Upper lobe of right lung (tissue), 1 donor: ENCODE results near the gene UBE2I. TPM values are rescaled to one million over a fixed set of nuclear protein-coding genes. Genes with fewer than 3 reads are reported as not detected.

Experiments
- ATAC-seq: fragments of 200-7000 bp; cut with Tn5 transposase; one replicate; pipeline ENCODE4 v1.9.1; 2020; ENCODE audit warnings: mild to moderate bottlenecking, moderate library complexity
- DNase-seq: peaks from one replicate; pipeline ENCODE4 v3.0.0-alpha.2; 2020
- H3K27ac ChIP-seq: fragments of 200-600 bp; one replicate; pipeline ENCODE4 v1.8.0; 2022
- H3K27me3 ChIP-seq: fragments of 200-600 bp; one replicate; pipeline ENCODE4 v1.8.0; 2022; ENCODE audit warnings: mild to moderate bottlenecking
- H3K36me3 ChIP-seq: fragments of 200-600 bp; one replicate; pipeline ENCODE4 v1.8.0; 2022
- H3K4me1 ChIP-seq: fragments of 200-600 bp; one replicate; pipeline ENCODE4 v1.8.0; 2022
- H3K4me3 ChIP-seq: fragments of 200-600 bp; one replicate; pipeline ENCODE4 v1.8.0; 2022; ENCODE audit warnings: mild to moderate bottlenecking
- H3K9me3 ChIP-seq: fragments of 200-600 bp; one replicate; pipeline ENCODE4 v1.8.0; 2022
- CTCF ChIP-seq: fragments of 200-600 bp; IDR thresholded peaks from one replicate; pipeline ENCODE4 v1.8.0; 2022; ENCODE audit warnings: antibody characterized with exemption
- intact Hi-C: fragments of 100-400 bp; cut with DNase I; formaldehyde crosslinking; loops from one replicate; pipeline ENCODE4 v1.11.0; 2022
- total RNA-seq: library from RNA; stranded (reverse); fragmentation: NEBNext Ultra II Directional; extraction: Animal tissue kit (Norgen Biotek cat#: 25700); gene quantifications from one replicate; pipeline ENCODE4 v1.2.1, GENCODE V29; 2021
- donor health status: DM: no; HTN: yes; CAD: no; lungs with severe emphysema.

The UBE2I gene
- total RNA-seq, 1 donor from 2014 or later = 95.6 TPM

GRCh38 chr16:1316033-1316405, 6.6 kb downstream of the UBE2I start:
- Histone ChIP-seq H3K4me1 (peaks cover 21% of the 10 kb centered on the region), H3K27me3 (no peaks in the 10 kb centered on the region), H3K36me3 (peaks cover 81% of the 10 kb centered on the region), H3K4me3 (no peak overlapping the region), H3K27ac (no peak overlapping the region), H3K9me3 (no peaks in the 10 kb centered on the region)
- no peak for TF ChIP-seq CTCF
- no peak for ATAC-seq
- no peak for DNase-seq
- intact Hi-C loops = no loop called here

- H3K27ac ChIP-seq = no peak overlapping the region
- H3K4me1 ChIP-seq = peaks cover 5% of the 10 kb centered on the region
- no peaks in the 10 kb centered on the region for H3K27me3 ChIP-seq
- intact Hi-C loops = no loop called here
- H3K9me3 ChIP-seq = no peaks in the 10 kb centered on the region
- H3K36me3 ChIP-seq = peaks cover 87% of the 10 kb centered on the region
- no peak for DNase-seq
- no peak for ATAC-seq
- no peak overlapping the region for H3K4me3 ChIP-seq
- TF ChIP-seq CTCF = no peak
Observed at GRCh38 chr16:1317479-1318267, 8.2 kb downstream of the UBE2I start.

- no peak for TF ChIP-seq CTCF
- no peak for DNase-seq
- H3K4me1 ChIP-seq = no peaks in the 10 kb centered on the region
- H3K27me3 ChIP-seq = no peaks in the 10 kb centered on the region
- intact Hi-C loops = no loop called here
- H3K9me3 ChIP-seq = no peaks in the 10 kb centered on the region
- no peak overlapping the region for H3K27ac ChIP-seq
- H3K36me3 ChIP-seq = peaks cover 86% of the 10 kb centered on the region
- no peak for ATAC-seq
- H3K4me3 ChIP-seq = no peak overlapping the region
Observed at GRCh38 chr16:1318268-1318545, 8.8 kb downstream of the UBE2I start.

- DNase-seq (no peak), ATAC-seq (no peak)
- TF ChIP-seq CTCF = no peak
- Histone ChIP-seq H3K4me3 (no peak overlapping the region), H3K4me1 (no peaks in the 10 kb centered on the region), H3K27me3 (no peaks in the 10 kb centered on the region), H3K36me3 (peaks cover 89% of the 10 kb centered on the region), H3K27ac (no peak overlapping the region), H3K9me3 (no peaks in the 10 kb centered on the region)
- intact Hi-C loops = no loop called here
Observed at GRCh38 chr16:1319041-1319440, 9.6 kb downstream of the UBE2I start.

- Histone ChIP-seq H3K4me1 (no peaks in the 10 kb centered on the region), H3K27me3 (no peaks in the 10 kb centered on the region), H3K4me3 (no peak overlapping the region), H3K36me3 (peaks cover 89% of the 10 kb centered on the region), H3K27ac (no peak overlapping the region), H3K9me3 (no peaks in the 10 kb centered on the region)
- ATAC-seq (no peak), DNase-seq (no peak)
- no peak for TF ChIP-seq CTCF
- intact Hi-C loops = no loop called here
Observed at GRCh38 chr16:1320097-1320496, 10.7 kb downstream of the UBE2I start.
